Large intestine (tissue), 3 donors: ENCODE results near the gene AGBL4. TPM values are rescaled to one million over a fixed set of nuclear protein-coding genes. Genes with fewer than 3 reads are reported as not detected.

Experiments used
- DNase-seq, 2 donors: peaks; one replicate each; pipeline versions ENCODE4 v3.0.0 to v3.0.0-alpha.2; 2013
- H3K27ac ChIP-seq: one replicate; pipeline ENCODE4 v1.5.1; 2013; ENCODE audit warnings: low read length
- H3K27me3 ChIP-seq: 2 replicates; pipeline ENCODE4 v1.6.1; 2013; ENCODE audit warnings: low read length; ENCODE audit not compliant: control insufficient read depth, insufficient read depth
- H3K36me3 ChIP-seq: 2 replicates; pipeline ENCODE4 v1.6.1; 2013; ENCODE audit warnings: low read length; ENCODE audit not compliant: control insufficient read depth, insufficient read depth
- H3K4me1 ChIP-seq: one replicate; pipeline ENCODE4 v1.6.1; 2013; ENCODE audit warnings: low read length; ENCODE audit not compliant: control insufficient read depth, insufficient read depth
- H3K4me3 ChIP-seq: one replicate; pipeline ENCODE4 v1.5.1; 2013; ENCODE audit warnings: low read length
- H3K9me3 ChIP-seq: one replicate; pipeline ENCODE4 v1.6.1; 2013; ENCODE audit warnings: mild to moderate bottlenecking, low read depth, low read length, moderate library complexity; ENCODE audit not compliant: control insufficient read depth
- WGBS: methylation state at CpG from one replicate; pipeline ENCODE4 v1.1.5; 2013; ENCODE audit warnings: low lambda C conversion rate; ENCODE audit not compliant: insufficient coverage; 5-methylcytosine and 5-hydroxymethylcytosine counted together
- polyA plus RNA-seq: library from polyadenylated mRNA; unstranded; fragments of 120-200 nt; gene quantifications from one replicate; pipeline ENCODE4 v1.2.1, GENCODE V29; 2013

The AGBL4 gene
- polyA plus RNA-seq, 1 donor = 0.28 TPM

DNA sequence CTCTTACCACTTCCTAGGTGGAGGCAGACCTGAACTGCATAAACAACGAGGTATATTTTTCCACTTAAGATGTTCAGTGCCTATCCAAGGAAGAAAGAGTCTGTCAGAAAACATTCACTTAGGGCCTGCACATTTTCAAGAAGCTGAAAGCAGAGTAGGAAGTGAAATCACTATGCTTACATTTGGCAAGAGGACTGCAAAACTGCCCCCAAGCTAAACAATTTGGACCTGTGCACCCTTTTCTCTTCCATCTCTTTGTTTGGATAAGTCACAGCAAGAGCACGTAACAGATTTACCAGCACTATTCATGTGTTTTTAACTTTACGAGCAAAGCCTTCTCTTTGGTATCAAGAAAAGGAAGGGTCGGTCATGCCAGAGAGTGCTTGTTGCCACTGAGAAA, 1233.9 kb downstream of the AGBL4 start:
- WGBS = 83% methylated on average over 2 of the region's 4 CpGs
- no peaks in the 10 kb centered on the region for H3K27me3 ChIP-seq
- no peaks in the 10 kb centered on the region for H3K36me3 ChIP-seq
- no peak overlapping the region for H3K4me3 ChIP-seq
- no peaks in the 10 kb centered on the region for H3K4me1 ChIP-seq
- no peak overlapping the region for H3K27ac ChIP-seq
- no peaks in the 10 kb centered on the region for H3K9me3 ChIP-seq
- no peak for DNase-seq

DNA sequence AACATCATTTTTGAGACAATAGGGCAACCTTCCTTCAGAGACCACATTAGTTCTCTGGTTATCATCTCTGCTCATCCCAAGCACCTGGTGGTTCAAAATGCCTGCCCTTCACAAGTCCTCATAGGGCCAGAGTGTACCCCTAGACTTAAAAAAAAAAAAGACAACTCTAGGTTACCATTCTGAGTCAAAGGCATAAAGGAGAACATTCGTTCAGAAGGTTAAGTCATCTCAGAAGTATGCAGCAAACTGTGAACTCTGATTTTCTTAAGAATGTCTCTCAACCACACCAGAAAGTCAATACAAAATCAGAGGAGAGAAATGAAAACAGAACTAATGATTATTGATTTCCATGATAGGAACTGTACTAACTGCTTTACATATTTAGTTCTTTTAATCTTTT, 1237.9 kb downstream of the AGBL4 start:
- 83% methylated on average over 1 of the region's 1 CpG for WGBS
- Histone ChIP-seq H3K36me3 (no peaks in the 10 kb centered on the region), H3K27me3 (no peaks in the 10 kb centered on the region), H3K4me3 (no peak overlapping the region), H3K27ac (no peak overlapping the region), H3K4me1 (no peaks in the 10 kb centered on the region), H3K9me3 (no peaks in the 10 kb centered on the region)
- DNase-seq = no peak

DNA sequence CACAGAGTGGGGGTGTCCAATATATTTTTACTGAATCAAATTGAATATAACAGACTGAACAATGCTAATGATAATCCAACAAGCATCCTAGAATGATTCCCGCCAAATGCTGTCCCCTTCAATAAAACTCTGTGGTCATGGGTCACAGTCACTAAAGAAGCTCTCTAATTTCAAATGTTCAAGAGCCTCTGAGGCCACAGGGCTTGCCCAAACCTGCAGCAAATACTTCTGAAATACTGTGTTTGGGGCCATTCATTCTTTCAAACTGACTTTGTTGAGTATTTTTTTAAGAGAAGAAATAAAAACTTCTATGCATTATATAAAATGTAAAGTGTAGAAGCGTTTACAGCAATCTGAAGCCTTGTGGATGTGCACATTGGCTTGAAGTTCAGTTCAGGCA, 1239.5 kb downstream of the AGBL4 start:
- Histone ChIP-seq H3K4me3 (no peak overlapping the region), H3K4me1 (no peaks in the 10 kb centered on the region), H3K27me3 (no peaks in the 10 kb centered on the region), H3K36me3 (no peaks in the 10 kb centered on the region), H3K9me3 (no peaks in the 10 kb centered on the region), H3K27ac (no peak overlapping the region)
- no CpG with 5 or more reads among the region's 2 CpGs for WGBS
- no peak for DNase-seq

DNA sequence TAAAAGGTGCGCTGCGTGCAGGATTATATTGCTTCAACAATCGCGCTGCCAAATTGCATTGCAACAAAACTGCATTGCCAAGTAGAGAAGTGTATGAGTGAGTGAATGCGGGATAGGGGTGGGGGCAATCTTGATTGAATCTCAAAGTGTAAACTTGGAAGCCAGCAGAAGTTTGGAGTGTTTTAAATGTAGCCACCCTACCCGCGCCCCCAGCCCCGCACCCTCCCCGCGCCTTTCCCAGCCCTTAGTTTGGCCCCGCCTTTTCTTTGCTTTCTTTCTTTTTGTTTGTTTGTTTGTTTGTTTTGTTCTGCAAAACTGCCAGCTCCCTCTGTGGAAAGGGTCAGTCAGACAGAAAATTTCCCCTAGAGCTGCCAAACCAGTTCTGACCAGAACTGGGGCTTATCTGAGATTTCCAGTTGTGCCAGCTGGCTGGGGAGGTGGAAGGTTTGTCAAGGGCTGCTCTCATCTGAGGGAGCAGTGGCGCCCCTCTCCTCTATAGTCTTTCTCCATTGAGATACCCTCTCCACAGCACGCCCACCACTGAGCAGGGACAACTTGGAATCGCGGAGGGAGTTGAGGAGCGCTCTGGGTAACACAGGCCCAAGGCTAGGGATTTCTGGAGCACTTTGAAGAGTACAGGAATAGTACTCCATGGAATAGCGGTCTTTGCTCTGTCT, 1246.4 kb downstream of the AGBL4 start:
- WGBS = 0% methylated on average over 1 of the region's 17 CpGs
- no peaks in the 10 kb centered on the region for H3K27me3 ChIP-seq
- H3K9me3 ChIP-seq = no peaks in the 10 kb centered on the region
- H3K4me3 ChIP-seq = peak overlapping the region; percentile 61
- peaks cover 15% of the 10 kb centered on the region for H3K4me1 ChIP-seq
- no peaks in the 10 kb centered on the region for H3K36me3 ChIP-seq
- no peak overlapping the region for H3K27ac ChIP-seq
- peak in 1 of 2 donors; percentile 34 for DNase-seq

DNA sequence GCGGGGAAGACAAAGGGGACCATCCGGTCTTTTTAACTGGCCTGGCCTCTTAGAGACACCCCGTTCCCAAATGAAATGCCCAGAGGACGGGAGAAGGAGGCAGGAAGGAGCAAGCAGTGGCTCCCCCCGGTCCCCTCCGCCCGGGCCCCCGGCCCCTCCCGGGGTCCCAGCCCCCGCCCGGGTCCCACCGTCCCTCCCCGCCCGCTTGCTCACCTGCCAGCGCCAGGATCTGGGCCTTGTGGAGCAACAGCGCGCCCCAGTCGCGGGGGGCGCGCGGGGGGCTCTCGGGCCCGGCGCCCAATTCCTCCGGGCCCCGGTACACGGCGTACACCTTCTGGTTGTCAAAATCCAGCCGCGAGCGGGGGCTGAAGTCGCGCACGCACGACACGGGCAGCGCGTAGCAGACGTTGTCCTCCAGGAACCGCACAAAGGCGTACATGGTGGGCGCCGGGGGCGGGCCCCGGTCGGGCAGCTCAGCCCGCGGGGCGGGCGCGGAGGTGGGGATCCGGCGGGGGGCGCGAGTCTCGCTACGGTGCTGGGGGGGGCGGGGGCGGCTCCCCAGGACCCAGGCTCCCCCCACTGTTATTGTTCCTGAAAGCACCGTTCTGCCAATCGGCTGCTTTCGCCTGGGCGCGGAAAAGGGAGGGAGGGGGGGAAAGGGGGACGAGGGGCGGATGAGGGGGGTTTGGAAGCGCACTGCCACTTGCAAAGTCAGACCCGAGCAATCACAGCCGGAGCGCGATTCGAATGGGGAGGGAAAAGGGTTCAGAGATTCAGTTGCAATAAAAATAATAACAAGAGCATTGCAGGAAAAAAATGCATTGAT, 1247.1 kb downstream of the AGBL4 start, which contains the start of gene BEND5:
TSS of gene BEND5 (minus strand) at position 499 of the 826 bp plus-strand sequence. CDS start at position 439, 60 bp downstream.
- WGBS = no CpG with 5 or more reads among the region's 73 CpGs
- Histone ChIP-seq H3K36me3 (no peaks in the 10 kb centered on the region), H3K27me3 (no peaks in the 10 kb centered on the region), H3K27ac (peak within 1 kb of the TSS; percentile 42), H3K4me3 (peak within 1 kb of the TSS; percentile 61), H3K9me3 (no peaks in the 10 kb centered on the region), H3K4me1 (peaks cover 15% of the 10 kb centered on the region)
- DNase-seq = peak; percentile 35 to 59

DNA sequence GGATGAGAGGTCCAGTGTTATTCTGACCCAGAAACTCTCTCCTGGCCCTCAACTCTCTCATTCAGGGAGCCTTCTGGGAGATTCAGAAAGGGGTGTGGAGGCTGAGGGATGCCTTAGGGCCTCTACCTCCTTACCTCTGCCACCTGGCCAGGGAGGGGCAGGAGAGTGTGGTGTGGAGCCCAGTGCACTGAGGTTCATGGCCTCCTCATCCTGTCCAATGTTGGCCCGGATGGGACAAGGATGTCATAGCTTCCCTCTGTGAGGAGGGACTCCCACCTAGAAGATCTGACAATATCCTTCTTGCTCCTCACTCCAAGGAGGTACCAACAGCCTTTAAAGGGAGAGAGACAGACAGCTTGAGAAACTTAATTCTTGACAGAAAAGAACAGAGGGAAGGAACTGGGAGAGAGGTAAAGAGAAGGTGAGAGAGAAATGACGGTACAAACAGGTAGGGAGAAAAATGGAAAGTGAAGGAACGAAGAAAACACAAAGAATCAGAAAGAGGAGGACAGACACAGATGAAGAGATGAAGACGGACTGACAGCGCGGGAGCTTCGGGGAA, 1247.8 kb downstream of the AGBL4 start:
- 0% methylated on average over 4 of the region's 7 CpGs for WGBS
- Histone ChIP-seq H3K4me1 (peaks cover 15% of the 10 kb centered on the region), H3K4me3 (peak overlapping the region; percentile 61), H3K27me3 (no peaks in the 10 kb centered on the region), H3K27ac (peak overlapping the region; percentile 14), H3K36me3 (no peaks in the 10 kb centered on the region), H3K9me3 (no peaks in the 10 kb centered on the region)
- peak in 1 of 2 donors; percentile 37 for DNase-seq

DNA sequence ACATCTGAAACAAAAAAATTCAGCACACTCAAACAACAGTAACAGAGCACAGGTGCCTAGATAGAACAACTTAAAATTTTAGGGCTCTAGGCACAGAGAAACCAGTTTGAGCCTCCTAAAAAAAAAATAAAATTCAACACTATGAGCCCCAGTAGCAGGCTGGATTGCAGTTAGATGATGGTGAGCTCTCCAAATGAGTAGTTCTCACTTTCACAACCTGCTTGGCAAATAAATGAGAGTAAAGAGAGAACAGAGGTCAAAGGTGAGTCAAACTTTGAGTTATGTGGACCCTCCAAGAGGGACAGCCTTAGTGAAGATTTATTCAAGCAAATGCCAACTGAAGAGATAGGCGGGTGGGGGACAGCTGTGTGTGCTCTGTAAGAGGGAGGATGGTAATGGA, 1250.6 kb downstream of the AGBL4 start:
- H3K27me3 ChIP-seq = no peaks in the 10 kb centered on the region
- DNase-seq = no peak
- no peak overlapping the region for H3K4me3 ChIP-seq
- WGBS = no CpG with 5 or more reads among the region's 1 CpG
- H3K4me1 ChIP-seq = peaks cover 15% of the 10 kb centered on the region
- no peaks in the 10 kb centered on the region for H3K9me3 ChIP-seq
- peaks cover 2% of the 10 kb centered on the region for H3K36me3 ChIP-seq
- H3K27ac ChIP-seq = no peak overlapping the region

DNA sequence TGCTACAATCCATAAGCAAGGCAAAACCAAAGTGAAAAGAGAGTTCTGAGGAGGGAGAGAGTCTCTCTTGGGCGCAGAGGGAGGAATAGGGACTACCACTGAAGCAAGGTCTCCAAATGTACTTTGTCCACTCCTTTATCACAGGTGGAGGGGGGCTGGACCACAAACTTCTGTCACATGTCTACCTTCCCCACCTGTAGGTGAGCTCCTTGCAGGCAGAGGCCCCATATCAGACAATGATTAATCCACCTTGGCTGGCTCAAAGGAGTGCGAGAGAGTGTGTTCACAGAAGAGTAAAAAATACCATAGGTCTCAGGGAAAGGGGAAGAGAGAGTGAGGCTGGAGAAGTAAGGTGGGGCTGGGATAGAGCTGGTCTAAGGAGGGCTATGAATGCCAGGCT, 1251.5 kb downstream of the AGBL4 start:
- Histone ChIP-seq H3K4me1 (peaks cover 11% of the 10 kb centered on the region), H3K9me3 (no peaks in the 10 kb centered on the region), H3K27ac (peak overlapping the region; percentile 21), H3K4me3 (no peak overlapping the region), H3K36me3 (peaks cover 4% of the 10 kb centered on the region), H3K27me3 (no peaks in the 10 kb centered on the region)
- 60% methylated on average over 1 of the region's 2 CpGs for WGBS
- peak; percentile 73 to 92 for DNase-seq

DNA sequence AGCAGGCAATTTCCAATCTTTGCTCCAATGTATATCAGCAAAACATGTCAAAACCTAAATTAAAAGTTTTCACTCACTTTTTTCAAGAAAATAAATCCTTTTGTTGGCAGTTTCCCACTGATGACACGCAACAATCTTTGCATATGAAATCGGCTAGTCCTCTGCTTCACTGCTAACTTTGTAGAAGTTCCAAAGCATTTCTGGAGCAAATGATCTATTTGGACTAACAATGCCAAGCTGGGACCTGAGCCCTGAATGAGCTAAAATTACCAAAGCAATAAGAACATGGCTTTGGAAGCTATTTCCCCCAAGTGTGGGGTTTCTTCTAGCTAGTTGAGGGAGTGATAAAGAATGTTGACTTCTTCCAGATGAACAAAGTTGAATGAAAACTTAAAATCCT, 1252.2 kb downstream of the AGBL4 start:
- Histone ChIP-seq H3K4me3 (no peak overlapping the region), H3K9me3 (no peaks in the 10 kb centered on the region), H3K4me1 (peaks cover 11% of the 10 kb centered on the region), H3K27me3 (no peaks in the 10 kb centered on the region), H3K27ac (no peak overlapping the region), H3K36me3 (peaks cover 9% of the 10 kb centered on the region)
- WGBS = no CpG with 5 or more reads among the region's 2 CpGs
- DNase-seq = no peak

DNA sequence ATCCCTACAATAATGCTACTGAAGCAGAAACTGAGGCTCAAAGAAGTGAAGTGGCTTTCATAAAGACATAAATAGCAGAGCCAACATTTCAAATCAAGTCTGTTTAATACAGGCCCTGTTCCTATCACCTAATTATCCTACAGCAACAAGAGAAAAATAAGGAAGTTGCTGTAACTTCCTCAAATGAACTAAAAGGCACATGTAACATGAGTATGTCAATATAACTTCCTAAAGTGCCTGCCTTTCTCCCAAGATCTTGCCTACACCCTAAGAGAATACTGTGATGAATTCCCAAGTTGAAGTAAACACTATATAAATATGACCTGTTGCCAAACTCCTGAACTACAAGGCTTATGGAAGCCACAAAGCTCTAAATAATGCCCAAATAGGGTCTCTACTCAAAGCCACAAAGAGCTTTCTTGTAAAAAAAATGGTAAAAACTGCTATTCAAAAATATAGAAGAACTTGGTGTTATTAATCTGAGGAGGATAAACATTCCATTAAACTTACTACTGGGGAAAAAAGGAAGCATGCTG, 1255.7 kb downstream of the AGBL4 start:
- Histone ChIP-seq H3K4me3 (no peak overlapping the region), H3K9me3 (no peaks in the 10 kb centered on the region), H3K27ac (no peak overlapping the region), H3K36me3 (peaks cover 14% of the 10 kb centered on the region), H3K27me3 (no peaks in the 10 kb centered on the region), H3K4me1 (peaks cover 7% of the 10 kb centered on the region)
- DNase-seq = no peak
